8988T (cell line): Measurements from ENCODE around the gene TEK.

ENCODE experiments used
- DNase-seq: peaks from one replicate; pipeline ENCODE4 v3.0.0; 2011

Gene TEK

DNA sequence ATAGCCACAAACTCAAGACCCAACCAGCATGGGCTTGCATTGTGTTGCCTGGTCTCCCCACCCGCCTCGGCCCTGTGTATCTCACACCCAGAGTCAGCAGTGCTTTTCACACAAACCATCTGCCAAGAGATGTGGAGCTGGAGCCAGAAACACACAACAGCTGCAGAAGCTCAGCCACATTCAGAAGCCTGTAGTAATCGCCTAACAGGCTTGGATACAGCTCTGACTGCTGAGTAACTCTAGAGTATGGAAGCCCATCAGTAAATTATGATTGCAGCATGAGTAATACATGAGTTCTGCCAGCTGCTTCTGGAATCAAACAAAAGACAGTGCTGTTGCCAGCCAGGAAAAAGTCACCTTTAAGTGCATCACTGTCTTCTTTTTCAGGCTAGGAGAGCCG lies 16.0 kb downstream of the TEK start:
- DNase-seq, result no peak

DNA sequence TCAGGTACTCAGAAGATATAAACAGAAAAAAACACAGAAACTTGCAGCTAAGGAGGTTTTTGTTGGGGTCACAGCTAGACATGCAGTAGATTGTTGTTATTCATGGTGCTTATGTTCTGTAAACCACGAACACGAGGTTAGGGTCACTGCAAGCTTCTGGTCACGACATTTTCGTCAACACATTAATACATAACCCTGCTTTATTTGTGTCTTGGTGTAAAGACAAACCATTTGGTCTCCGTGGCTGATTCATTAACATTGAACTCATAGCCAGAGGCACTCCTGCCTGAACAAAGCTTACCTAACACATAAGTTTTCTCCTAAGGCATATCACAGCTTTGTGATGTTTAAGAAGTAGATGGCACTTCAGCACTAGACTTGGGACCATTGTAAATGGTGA lies 16.9 kb downstream of the TEK start:
- DNase-seq, result no peak

DNA sequence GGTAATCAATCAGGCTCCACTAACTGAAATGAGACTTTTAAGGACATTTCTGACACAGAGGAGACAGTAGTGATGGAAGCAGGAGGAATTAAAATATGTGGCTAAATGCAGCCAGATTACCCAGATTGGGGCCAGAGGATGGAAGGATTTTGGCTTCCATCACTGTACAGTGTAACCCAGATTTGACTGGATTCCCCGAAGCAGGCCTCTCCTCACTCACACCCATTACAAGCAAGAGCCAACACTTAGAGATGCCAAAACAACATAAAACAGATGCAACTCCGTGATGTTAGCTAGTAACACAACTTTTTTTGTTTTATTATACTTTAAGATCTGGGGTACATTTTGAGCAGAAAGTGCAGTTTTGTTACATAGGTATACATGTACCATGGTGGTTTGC lies 17.6 kb downstream of the TEK start:
- no peak for DNase-seq

DNA sequence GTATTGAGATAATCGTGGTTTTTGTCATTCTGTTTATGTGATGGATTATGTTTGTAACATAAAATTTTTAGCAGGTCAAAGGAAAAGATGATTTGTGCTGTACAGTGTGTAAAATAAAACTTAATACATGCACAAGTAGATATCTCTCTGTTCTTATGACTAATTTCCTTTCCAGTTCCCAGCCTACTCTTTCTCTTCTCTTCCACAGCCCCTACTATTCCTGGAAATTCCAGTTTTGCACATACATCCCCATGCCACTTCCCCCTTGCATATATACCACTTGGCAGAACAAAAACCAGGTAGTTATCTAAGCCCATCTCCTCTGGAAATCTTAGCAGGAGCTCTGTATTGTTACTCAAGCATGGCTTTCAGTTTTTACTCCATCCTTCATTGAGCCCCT lies 20.2 kb downstream of the TEK start:
- DNase-seq, result no peak

DNA sequence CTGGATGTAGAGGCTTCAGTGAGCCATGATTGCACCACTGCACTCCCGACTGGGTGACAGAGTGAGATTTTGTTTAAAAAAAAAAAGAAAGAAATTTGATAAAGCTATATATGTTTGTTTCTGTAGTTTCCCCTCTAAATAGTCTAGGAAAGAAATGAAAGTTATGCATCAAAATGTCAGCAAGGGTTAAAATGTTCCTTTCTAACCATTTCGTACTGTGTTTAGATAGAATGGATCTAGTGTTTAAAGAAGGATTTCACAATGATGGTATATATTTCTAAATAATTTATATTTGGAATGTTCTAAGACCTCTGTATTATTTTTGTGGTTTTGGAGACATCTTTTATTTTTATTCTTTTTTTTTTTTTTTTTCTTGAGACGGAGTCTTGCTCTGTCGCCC lies 22.7 kb downstream of the TEK start:
- DNase-seq, result no peak

DNA sequence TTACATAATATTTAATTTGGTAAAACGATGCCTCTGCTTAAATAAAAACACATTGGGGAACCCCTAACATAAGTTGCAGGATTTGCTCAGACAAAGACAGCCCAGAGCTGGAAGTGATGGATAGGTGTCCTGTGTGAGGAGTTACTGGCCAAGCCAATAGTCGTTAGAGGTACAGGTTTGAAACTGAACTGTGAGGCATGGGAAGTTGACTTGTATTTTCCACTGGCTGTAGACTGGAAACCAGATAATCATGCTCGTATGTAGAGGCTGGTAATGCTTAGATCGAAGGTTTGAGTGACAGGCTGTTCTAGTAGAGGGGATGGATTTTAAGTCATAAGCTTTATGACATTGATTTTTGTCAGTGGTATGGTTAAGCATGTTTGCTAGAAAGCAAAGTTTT lies 24.8 kb downstream of the TEK start:
- DNase-seq, result no peak

DNA sequence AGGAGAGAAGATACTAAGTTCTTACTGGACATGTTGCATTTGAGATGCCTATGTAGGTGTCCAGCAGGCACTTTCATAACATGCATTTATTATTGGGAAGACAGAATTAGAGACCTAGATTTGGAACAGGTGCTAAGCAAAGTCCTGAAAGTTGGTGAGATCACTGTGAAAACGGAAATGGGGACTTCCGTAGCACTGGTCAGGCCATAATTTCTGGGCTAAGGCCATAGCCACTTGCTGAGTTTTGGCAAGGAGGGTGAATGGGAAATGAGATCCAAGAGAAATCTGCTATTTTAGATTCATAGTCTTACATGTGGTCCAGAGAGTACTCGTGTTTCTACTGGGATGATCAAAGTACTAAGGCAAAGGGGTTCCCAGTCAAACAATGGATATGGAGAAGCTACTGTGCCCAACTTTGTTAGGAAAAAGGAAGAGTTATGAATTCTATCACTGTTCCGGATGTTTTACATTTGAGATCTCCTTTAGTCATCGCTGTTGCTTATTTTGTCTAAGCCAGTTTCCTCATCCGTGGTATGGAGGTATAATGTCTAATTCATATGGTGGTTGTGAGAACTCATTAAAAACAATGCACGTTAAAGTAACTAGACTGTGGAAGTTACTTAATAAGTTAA lies 33.4 kb downstream of the TEK start:
- DNase-seq, result no peak

DNA sequence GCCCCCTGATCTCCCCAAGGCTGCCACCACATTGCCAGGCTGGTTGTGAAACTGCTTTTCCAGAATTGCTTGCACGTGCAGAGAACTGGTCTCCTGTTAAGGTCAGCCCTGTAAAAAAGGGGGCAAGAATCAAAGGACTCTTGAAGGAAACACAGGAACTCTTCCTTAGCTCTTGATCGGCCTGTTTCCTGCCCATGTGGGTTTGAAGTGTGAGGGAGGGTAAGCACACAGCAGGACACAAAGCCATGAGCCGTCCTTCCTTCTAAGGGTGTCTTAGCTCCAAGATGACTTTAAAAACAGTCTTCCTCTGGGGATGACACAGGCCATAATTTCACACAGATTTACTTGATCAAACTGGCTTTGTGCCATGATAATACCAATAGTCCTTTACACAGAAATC lies 36.1 kb downstream of the TEK start:
- no peak for DNase-seq

DNA sequence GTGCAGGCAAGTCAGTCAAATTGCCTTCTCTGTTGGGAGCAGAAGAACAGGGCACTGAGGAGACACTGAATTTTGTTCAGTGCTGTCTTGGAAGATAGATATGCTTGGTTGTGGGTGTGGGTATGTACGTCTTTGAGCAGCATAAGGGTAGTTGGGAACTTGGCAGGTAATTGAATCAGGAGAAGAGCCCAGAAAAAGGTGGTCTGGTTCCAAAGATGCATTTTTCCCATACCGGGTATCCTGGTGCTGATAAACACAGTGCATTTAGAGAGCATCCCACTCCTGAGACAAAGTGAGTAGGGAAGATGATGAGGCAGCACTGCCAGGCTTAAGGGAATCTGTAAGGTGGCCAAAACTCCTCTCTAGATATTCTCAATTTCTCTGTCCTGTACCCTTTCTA lies 40.6 kb downstream of the TEK start:
- no peak for DNase-seq

DNA sequence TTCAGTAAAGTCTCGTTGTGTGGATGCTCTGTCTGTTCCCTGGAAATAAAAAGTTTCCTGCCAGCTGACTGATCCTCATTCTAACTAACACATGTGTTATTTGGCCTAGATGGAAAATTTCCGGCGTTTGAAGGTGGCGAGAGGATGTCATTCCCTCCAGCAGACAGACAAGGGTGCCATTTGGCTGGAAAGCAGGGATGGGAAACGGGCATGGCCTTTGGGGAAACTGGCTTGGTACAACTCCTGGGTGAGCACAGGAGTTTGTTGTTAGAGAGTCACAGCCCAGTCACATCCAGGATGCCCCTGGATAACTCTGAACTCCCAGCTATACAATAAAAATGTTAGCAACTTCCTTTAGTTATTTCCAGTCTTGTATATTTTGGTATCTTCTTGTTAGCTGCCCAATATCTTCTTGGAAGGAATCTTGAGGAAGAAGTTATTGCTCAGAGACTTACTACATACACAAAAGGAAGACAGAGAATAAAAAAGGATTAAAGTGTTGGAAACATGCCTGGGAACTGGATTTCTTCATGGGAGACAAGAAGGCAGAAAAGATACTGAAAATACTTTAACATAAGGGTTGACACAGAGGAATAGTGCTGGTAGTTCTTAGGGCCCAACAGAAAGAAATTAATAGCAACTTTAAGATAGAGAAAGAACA lies 41.9 kb downstream of the TEK start:
- DNase-seq, result no peak

DNA sequence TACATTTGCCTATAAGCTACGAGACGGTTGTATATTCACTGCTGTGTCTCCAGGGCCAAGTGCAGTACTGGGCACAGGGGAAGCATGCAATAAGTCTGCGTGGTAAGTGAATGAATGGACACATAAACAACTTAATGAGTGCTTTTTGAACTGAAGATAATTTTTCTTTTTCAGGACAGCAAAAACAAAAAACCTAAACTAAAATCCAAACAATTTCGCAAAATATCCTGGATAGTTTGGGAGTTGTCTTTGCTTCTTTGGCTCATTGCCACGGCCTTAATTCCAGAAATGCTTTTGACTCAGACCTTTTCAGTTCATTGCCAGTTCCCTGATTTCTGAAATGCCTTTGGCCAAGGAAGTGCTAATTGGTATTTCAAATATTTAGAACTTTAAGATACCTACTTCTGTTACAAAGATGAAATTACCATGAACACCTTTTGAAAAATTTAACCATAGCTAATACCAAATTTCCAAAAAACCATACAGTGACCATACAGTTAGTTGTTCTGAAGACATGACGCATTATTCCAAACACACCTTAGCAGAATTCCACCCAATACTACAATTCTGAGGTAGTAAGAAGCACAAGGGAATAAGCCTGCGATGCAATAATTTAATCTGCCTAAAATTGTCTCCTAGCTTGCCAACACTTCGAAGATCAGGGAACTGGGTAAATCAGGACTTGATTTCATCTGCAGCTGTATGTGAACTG lies 42.8 kb downstream of the TEK start:
- DNase-seq, result no peak

DNA sequence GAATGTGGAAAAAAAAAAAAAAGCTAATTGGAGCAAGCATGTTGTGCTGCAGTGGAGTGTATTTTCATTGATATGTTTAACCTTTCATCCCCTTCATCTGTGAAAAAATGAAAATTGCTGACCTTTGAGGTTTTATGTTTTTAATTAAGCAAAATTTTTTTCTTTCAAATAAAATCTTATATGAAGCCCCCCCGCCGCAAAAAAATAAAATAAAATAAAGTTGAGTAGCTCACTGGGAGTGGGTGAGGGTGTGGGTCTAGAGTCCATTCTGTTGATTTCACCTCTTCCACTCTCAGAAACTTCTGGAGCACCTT lies 43.3 kb downstream of the TEK start:
- DNase-seq, result no peak

DNA sequence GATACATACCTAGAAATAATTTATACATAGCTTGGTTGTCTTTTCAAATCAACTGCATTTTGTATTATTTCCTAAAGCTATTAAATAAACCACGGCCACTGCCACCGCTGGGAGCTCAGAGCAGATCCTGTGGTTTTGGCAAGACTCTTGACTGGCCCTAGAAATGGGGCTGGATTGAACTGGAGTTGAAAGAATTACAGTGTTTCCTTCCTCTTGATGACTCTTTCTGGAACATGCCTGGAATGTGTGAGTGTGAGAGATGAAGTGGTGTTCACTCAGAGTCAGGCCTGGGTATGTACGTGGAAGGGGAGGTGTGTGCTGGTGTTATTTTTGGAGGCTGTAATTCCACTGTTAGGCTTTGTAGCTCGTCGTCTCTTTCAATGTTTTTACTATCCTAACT lies 45.9 kb downstream of the TEK start:
- no peak for DNase-seq

DNA sequence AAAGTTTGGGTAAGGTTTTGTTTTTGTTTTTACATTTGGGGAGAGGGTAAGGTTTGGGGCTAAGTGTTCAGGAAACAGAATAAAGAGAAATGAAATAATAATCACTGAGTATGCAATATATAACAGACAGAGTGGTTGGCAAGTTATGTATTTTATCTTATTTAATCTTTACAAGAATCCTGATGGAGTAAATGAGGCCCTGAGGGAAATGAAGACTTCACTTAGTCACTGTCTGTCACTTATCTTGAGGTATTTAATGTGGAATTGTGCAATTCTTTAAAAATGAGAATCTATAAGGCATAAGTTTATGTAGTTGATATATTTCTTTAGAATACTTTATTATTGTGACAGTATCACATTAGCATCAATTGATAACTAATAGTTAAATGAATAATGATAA lies 48.1 kb downstream of the TEK start:
- DNase-seq, result no peak

DNA sequence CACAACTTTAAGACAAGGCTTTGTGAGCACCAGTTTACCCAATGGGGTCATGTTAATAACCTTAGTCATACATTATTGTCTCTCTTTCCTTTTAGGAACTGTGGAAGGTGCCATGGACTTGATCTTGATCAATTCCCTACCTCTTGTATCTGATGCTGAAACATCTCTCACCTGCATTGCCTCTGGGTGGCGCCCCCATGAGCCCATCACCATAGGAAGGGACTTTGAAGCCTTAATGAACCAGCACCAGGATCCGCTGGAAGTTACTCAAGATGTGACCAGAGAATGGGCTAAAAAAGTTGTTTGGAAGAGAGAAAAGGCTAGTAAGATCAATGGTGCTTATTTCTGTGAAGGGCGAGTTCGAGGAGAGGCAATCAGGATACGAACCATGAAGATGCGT lies 48.7 kb downstream of the TEK start:
- no peak for DNase-seq

DNA sequence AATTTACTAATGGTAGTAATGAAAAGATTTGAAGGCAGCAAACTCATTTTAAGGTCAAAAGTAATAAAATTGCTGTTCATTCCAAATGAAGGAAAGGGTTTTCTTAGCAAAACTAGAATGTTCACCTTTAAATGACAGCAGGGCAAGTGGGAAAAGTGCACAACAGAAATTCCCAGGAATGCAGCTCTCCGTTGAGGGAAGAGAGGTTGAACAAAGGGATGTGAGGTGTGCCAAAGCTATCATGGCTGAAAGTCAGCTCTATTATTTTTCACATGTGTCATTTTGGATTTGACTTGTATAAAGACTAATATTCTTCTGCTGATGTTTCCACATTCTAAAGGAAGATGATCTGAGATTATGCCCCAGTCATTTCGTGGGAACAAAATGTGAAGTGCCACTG lies 51.6 kb downstream of the TEK start:
- no peak for DNase-seq

DNA sequence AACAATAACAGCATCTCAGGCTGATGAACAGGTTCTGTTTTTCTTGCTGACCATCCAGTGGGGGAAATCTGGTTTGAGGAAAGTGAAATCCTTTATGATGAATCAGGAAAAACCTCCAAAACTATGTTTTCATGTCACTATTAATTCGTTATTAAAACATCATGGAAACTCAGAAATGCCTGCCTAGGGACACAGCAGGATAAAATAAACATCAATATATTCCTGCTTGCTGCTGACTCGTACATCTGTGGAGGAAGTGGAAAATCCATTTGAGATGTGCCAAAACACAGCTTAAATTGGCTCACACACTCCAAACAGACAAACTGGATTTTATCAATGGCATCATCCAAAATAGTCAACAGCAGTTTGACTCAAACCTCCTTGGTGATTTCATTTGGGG lies 53.0 kb downstream of the TEK start:
- DNase-seq, result no peak

DNA sequence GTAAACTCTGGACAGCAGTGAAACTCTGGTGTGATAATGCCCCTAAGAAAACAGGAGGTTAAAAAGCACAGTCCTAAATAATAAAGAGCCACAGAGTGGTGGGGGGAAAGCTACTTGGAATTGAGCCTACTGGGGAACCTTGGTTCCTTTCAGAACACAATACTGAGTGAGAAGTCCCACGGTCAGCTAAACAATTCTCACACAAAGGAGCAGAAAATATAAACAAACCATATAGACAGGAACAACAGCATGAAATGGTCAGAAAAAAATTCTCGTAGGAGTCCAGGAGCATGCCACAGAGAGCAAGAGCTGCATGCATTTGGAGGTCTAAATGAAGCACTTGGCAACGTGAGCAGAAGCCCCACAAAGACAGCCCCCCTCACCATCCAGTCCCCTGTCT lies 56.0 kb downstream of the TEK start:
- DNase-seq, result no peak

DNA sequence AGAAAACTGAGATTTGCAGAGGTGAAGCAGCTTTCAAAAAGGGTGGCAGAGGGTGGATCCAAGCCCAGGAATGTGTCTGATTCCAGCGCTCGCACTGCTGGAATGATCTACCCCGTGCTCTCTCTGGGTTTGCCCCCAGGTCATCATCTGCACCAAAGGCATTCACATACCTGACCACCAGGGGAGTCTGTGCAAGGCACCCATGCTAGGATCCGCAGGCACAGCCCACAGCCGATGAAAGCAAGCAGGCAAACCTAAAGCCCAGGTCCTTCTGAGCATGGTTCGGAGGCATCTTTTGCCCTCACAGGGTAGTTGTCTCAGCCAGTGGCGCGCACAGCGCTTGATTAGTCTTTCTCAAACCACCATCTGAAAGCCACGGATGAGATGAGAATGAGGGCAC lies 56.6 kb downstream of the TEK start:
- no peak for DNase-seq

DNA sequence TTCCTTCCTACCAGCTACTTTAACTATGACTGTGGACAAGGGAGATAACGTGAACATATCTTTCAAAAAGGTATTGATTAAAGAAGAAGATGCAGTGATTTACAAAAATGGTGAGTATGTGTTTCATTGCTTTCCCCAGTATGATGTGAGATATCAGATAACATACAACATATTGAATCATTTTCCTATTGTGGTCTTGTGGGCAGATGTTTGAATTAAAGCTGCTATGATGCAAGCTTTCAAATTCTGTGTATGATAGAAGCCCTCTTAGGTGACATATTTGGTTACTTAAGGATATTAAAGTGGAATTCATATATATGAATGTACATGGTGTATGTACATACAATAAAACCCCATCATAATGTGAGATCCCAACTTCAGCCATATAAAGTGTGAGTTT lies 59.5 kb downstream of the TEK start:
- no peak for DNase-seq

DNA sequence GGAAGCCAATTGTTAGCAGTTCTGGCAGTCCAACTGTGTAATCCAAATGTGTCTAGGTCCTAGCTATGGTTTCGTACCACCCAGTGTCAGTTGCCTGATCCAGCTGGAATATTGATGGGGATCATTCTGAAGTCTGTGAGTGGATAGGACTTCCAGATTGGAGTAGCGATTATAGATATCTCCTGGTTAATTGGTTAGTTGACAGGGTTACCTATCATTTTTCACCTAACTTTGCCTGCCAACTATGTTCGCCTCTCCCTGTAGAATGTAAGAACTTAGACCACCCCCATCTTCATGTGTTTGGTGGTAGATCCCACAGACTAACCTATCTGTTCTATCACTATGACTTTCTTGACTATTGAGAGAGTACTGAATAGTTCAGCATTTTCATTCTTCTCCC lies 59.9 kb downstream of the TEK start:
- DNase-seq, result no peak

DNA sequence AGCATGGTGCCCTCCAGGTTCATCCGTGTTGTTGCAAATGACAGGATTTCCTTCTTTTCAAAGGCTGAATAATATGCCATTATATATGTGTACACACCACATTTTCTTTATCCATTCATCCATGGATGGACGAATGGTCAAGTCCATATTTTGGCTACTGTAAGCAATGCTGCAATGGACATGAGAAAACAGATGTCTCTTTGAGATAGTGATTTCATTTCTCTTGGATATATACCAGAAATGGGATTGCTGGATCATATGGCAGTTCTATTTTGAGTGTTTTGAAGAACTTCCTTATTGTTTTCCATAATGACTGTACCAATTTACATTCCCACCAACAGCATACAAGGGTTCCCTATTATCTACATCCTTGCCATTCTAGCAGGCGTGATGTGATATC lies 67.9 kb downstream of the TEK start:
- DNase-seq, result no peak

DNA sequence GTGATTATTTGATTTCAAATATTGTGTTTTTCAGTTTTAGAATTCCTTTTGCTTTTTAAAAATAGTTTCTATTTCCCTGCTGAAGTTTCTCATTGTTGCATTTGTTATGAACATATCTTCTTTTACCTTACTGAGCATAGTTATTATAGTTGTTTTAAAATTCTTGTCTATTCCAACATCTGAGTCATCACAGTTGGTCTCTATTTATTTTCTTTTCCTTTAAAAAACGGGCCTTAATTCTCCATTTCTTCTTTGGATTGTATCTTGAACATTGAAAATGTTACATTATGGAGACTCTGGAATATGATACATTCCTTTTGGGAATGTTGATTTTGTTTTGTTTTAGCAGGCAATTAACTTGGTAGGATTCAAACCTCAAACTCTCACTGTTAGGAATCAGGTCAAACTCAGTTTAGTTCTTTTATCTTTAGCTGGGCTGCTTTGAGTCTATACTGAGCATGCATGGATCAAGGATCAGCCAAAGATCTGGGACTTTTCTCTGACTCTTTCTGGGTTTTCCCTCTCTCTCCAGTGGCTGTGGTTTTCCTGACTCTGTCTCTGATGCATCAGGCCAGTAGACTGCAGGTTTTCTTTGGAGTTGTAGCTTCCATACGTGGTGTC lies 70.3 kb downstream of the TEK start:
- DNase-seq, result no peak

DNA sequence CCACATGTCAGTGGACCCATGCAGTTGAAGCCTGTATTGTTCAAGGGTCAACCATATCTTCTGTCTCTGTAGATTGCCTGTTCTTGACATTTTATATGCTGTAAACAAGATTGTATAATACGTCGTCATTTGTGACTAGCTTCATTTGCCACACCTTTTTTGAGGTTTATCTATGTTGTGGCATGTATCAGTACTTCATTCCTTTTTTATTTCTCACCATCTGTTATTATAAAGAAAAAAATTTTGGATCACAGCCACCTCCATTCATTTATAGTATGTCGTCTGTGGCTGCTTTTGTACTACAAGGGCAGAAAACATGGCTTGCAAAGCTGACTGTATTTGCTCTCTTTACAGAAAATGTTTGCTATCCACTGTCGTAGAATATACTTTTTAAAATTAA lies 72.4 kb downstream of the TEK start:
- no peak for DNase-seq

DNA sequence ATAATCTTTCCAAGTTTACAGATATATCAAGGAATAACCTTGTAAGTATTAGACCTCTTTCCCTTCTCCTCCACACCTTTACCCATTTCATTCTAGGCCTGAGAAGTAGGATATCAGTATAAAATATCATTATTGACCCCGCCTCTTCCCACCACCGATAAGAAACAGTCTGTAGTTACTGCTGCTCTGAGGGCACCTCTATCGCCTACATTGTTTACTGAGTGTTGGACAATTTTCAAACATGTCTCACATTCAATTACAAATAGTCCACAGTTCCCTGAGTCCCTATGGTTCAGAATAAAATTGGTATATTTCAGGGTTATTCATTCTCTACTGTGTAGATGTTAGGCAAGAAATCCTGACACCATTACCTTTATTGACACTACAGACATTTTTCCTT lies 73.4 kb downstream of the TEK start:
- DNase-seq, result no peak
